HCT116 (cell line): ENCODE results near the gene SLC35F1. TPM values are rescaled to one million over a fixed set of nuclear protein-coding genes. Genes with fewer than 3 reads are reported as not detected.

Source experiments
- ATAC-seq: fragments of 200-7000 bp; cut with Tn5 transposase; 2 replicates; pipeline ENCODE4 v1.9.1; 2020; ENCODE audit warnings: mild to moderate bottlenecking, moderate library complexity
- BruUV-seq: library from RNA; stranded (reverse); fragments of 400-500 nt; replicated peaks from 2 replicates; lab custom pipeline; 2021; lab: Mats Ljungman, UMichigan
- CTCF ChIA-PET: fragments of 300-600 bp; sonication (Branson Sonifier 250); formaldehyde crosslinking; loops from one replicate; lab custom pipeline; 2021; ENCODE audit warnings: antibody characterized with exemption; lab: Charles Lee
- POLR2A ChIA-PET: fragments of 300-600, 350-600 bp; sonication (Branson Sonifier 250); formaldehyde crosslinking; loops from one replicate; lab custom pipeline; 2021; ENCODE audit warnings: antibody characterized with exemption; lab: Charles Lee
- RAD21 ChIA-PET, 2 experiments: fragments of 300-600 bp; sonication (Branson Sonifier 250); formaldehyde crosslinking; loops; one replicate each; lab custom pipeline; 2023; ENCODE audit warnings: low total read pairs in 2 of 2; ENCODE audit not compliant: uncharacterized antibody in 2 of 2, unreplicated experiment in 2 of 2, low non-redundant PET in 1 of 2; lab: Charles Lee
- DNase-seq: peaks from one replicate; pipeline ENCODE4 v3.0.0-alpha.2; 2010; ENCODE audit warnings: low read depth, low spot score
- H2AFZ ChIP-seq: fragments of 200-600 bp; shearing (Covaris generic), sonication (generic); 2 replicates; pipeline ENCODE4 v1.6.1; 2017; ENCODE audit warnings: low read depth, mixed run types, mixed read lengths, antibody characterized with exemption, low read length; ENCODE audit not compliant: poor library complexity, severe bottlenecking
- H3K27ac ChIP-seq: 2 replicates; pipeline ENCODE4 v1.5.1; 2012; ENCODE audit warnings: low read depth, low read length
- H3K27me3 ChIP-seq: fragments of 200-600 bp; sonication (generic); 2 replicates; pipeline ENCODE4 v1.6.1; 2016; ENCODE audit warnings: mixed run types, low read length, mixed read lengths; ENCODE audit not compliant: insufficient read depth
- H3K36me3 ChIP-seq, 2 experiments: fragments of 200-500 bp in 1 of 2; fragments of 200-600 bp in 1 of 2; sonication (Bioruptor generic) in 1 of 2; sonication (generic) in 1 of 2; 2 replicates each; pipeline versions ENCODE4 v1.5.1 to v1.6.1; 2014 to 2016; ENCODE audit warnings: low read length in 2 of 2, inconsistent platforms in 1 of 2, mixed read lengths in 1 of 2, mixed run types in 1 of 2; ENCODE audit not compliant: insufficient read depth in 2 of 2, control insufficient read depth in 1 of 2
- H3K4me1 ChIP-seq, 2 experiments: fragments of 200-600 bp in 1 of 2; sonication (generic) in 1 of 2; 2 replicates each; pipeline versions ENCODE4 v1.5.1 to v1.6.1; 2012 to 2017; ENCODE audit warnings: low read length in 2 of 2, inconsistent platforms in 1 of 2, mild to moderate bottlenecking in 1 of 2, mixed read lengths in 1 of 2, mixed run types in 1 of 2, moderate library complexity in 1 of 2; ENCODE audit not compliant: insufficient read depth in 2 of 2, control insufficient read depth in 1 of 2
- H3K4me2 ChIP-seq: fragments of 200-600 bp; sonication (generic); 2 replicates; pipeline ENCODE4 v1.6.1; 2017; ENCODE audit warnings: mixed run types, low read length, mixed read lengths
- H3K4me3 ChIP-seq, 2 experiments: fragments of 200-600 bp in 1 of 2; sonication (generic) in 1 of 2; replicated peaks in 1 of 2; 2 replicates each; pipeline ENCODE4 v1.5.1; 2011 to 2016; ENCODE audit warnings: low read length in 2 of 2, control low read depth in 1 of 2, low read depth in 1 of 2, mild to moderate bottlenecking in 1 of 2, mixed read lengths in 1 of 2, mixed run types in 1 of 2
- H3K79me2 ChIP-seq: fragments of 200-600 bp; sonication (generic); 2 replicates; pipeline ENCODE4 v1.6.1; 2017; ENCODE audit warnings: mild to moderate bottlenecking, mixed run types, low read length, moderate library complexity, mixed read lengths; ENCODE audit not compliant: insufficient read depth
- H3K9ac ChIP-seq: fragments of 200-600 bp; sonication (generic); 2 replicates; pipeline ENCODE4 v1.6.1; 2016; ENCODE audit warnings: low read length, mixed read lengths
- H3K9me2 ChIP-seq: fragments of 200-600 bp; sonication (generic), shearing (Covaris generic); 2 replicates; pipeline ENCODE4 v1.6.1; 2017; ENCODE audit warnings: mixed run types, mild to moderate bottlenecking, moderate library complexity; ENCODE audit not compliant: insufficient read depth
- H3K9me3 ChIP-seq, 2 experiments: fragments of 200-500 bp in 1 of 2; fragments of 200-600 bp in 1 of 2; sonication (Bioruptor generic) in 1 of 2; sonication (generic) in 1 of 2; 2 replicates each; pipeline ENCODE4 v1.6.1; 2014 to 2017; ENCODE audit warnings: low read length in 2 of 2, mixed read lengths in 2 of 2, inconsistent platforms in 1 of 2, low read depth in 1 of 2, mild to moderate bottlenecking in 1 of 2, mixed run types in 1 of 2, moderate library complexity in 1 of 2; ENCODE audit not compliant: control insufficient read depth in 1 of 2, insufficient read depth in 1 of 2
- H4K20me1 ChIP-seq: fragments of 200-600 bp; sonication (generic), shearing (Covaris generic); 2 replicates; pipeline ENCODE4 v1.6.1; 2017; ENCODE audit warnings: mixed run types, mild to moderate bottlenecking, moderate library complexity; ENCODE audit not compliant: insufficient read depth
- CBX3 ChIP-seq: IDR thresholded peaks from 2 replicates; pipeline ENCODE4 v1.6.1; 2012; ENCODE audit warnings: low read depth
- EGR1 ChIP-seq: IDR thresholded peaks from 2 replicates; pipeline ENCODE4 v1.6.1; 2012; ENCODE audit warnings: low read depth
- EZH2 ChIP-seq: fragments of 200-600 bp; sonication (generic); IDR thresholded peaks from 2 replicates; pipeline ENCODE4 v1.6.1; 2017; ENCODE audit warnings: antibody characterized with exemption, mixed run types
- FOSL1 ChIP-seq: IDR thresholded peaks from 2 replicates; pipeline ENCODE4 v1.6.1; 2012; ENCODE audit warnings: low read depth
- POLR2A ChIP-seq: IDR thresholded peaks from 2 replicates; pipeline ENCODE4 v1.7.0; 2011; ENCODE audit warnings: borderline replicate concordance; ENCODE audit not compliant: insufficient read depth, insufficient read length; ENCODE audit errors: extremely low read depth
- POLR2AphosphoS5 ChIP-seq: IDR thresholded peaks from 2 replicates; pipeline ENCODE4 v1.6.1; 2011; ENCODE audit warnings: mild to moderate bottlenecking, low read depth, low read length, moderate library complexity
- SIN3A ChIP-seq: IDR thresholded peaks from 2 replicates; pipeline ENCODE4 v1.6.1; 2012; ENCODE audit warnings: low read depth
- SP1 ChIP-seq: IDR thresholded peaks from 2 replicates; pipeline ENCODE4 v1.6.1; 2012; ENCODE audit warnings: low read depth
- ZNF274 ChIP-seq: fragments of 200-500 bp; sonication (Bioruptor generic); IDR thresholded peaks from 2 replicates; pipeline ENCODE4 v1.6.1; 2014; ENCODE audit warnings: mild to moderate bottlenecking, low read depth, low read length, inconsistent platforms
- intact Hi-C: fragments of 100-400 bp; cut with micrococcal nuclease; formaldehyde crosslinking; loops from 2 replicates; pipeline ENCODE4 v1.10.0; 2022
- total RNA-seq: library from RNA; stranded (reverse); gene quantifications from one replicate; pipeline ENCODE4 v1.2.1, GENCODE V29; 2021; ENCODE audit not compliant: unreplicated experiment
- TF ChIP-seq, protein P1 (sequence below): IDR thresholded peaks from 2 replicates; pipeline ENCODE4 v1.6.1; 2011; ENCODE audit warnings: mild to moderate bottlenecking, low read length, moderate library complexity; ENCODE audit not compliant: insufficient replicate concordance; ENCODE audit errors: extremely low read depth
- TF ChIP-seq, protein P2 (sequence below): IDR thresholded peaks from 2 replicates; pipeline ENCODE4 v1.6.1; 2012
- TF ChIP-seq, protein P3 (sequence below), 3 experiments: fragments of 200-600 bp in 1 of 3; sonication (generic) in 1 of 3; IDR thresholded peaks in 2 of 3; conservative IDR thresholded peaks in 1 of 3; 2 replicates each; pipeline ENCODE4 v1.5.1; 2012 to 2017; ENCODE audit warnings: low read depth in 2 of 3, low read length in 2 of 3, antibody characterized with exemption in 1 of 3, borderline replicate concordance in 1 of 3, control low read depth in 1 of 3, mild to moderate bottlenecking in 1 of 3, mixed read lengths in 1 of 3, mixed run types in 1 of 3, moderate library complexity in 1 of 3; ENCODE audit not compliant: insufficient read depth in 1 of 3
- TF ChIP-seq, protein P4 (sequence below): IDR thresholded peaks from 2 replicates; pipeline ENCODE4 v1.6.1; 2012

Gene SLC35F1
- total RNA-seq, 1 experiment from 2014 or later = 0.07 TPM

DNA sequence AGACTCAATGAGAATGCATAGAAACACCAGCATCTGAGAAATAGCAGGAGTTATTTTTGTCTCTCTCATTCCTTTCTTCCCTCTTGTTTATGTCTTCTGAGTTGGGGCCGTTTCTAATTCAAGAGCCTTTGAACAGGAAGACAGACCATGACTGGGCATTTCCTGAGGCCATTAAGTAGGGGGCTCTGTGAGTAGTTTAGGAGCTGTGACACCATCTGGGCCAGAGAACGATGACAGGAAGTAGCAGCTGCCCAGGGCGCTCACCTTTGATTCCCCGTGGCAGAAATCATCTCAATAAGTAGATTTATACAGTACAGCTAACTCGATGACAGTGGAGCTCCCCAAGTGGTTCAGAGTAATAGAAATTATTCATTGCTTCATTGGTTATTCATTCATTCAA is 342.6 kb downstream of the SLC35F1 start:
- Histone ChIP-seq H3K9ac (no peak overlapping the region), H3K4me1 (no peaks in the 10 kb centered on the region), H3K4me2 (no peak overlapping the region), H3K27me3 (peaks cover 6% of the 10 kb centered on the region; the same call in 1 of the 2 replicates), H3K9me2 (no peaks in the 10 kb centered on the region), H3K9me3 (no peaks in the 10 kb centered on the region), H3K4me3 (no peak overlapping the region), H3K27ac (no peak overlapping the region), H2AFZ (no peak overlapping the region), H3K36me3 (no peaks in the 10 kb centered on the region), H4K20me1 (no peaks in the 10 kb centered on the region), H3K79me2 (no peaks in the 10 kb centered on the region)
- TF ChIP-seq, protein P1, sequence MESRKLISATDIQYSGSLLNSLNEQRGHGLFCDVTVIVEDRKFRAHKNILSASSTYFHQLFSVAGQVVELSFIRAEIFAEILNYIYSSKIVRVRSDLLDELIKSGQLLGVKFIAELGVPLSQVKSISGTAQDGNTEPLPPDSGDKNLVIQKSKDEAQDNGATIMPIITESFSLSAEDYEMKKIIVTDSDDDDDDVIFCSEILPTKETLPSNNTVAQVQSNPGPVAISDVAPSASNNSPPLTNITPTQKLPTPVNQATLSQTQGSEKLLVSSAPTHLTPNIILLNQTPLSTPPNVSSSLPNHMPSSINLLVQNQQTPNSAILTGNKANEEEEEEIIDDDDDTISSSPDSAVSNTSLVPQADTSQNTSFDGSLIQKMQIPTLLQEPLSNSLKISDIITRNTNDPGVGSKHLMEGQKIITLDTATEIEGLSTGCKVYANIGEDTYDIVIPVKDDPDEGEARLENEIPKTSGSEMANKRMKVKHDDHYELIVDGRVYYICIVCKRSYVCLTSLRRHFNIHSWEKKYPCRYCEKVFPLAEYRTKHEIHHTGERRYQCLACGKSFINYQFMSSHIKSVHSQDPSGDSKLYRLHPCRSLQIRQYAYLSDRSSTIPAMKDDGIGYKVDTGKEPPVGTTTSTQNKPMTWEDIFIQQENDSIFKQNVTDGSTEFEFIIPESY = no peak
- TF ChIP-seq SIN3A (no peak), SP1 (no peak), POLR2AphosphoS5 (no peak), POLR2A (no peak), ZNF274 (no peak), CBX3 (no peak), FOSL1 (no peak), EZH2 (no peak), EGR1 (no peak)
- TF ChIP-seq, protein P2, sequence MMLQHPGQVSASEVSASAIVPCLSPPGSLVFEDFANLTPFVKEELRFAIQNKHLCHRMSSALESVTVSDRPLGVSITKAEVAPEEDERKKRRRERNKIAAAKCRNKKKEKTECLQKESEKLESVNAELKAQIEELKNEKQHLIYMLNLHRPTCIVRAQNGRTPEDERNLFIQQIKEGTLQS = no peak
- TF ChIP-seq, protein P3, sequence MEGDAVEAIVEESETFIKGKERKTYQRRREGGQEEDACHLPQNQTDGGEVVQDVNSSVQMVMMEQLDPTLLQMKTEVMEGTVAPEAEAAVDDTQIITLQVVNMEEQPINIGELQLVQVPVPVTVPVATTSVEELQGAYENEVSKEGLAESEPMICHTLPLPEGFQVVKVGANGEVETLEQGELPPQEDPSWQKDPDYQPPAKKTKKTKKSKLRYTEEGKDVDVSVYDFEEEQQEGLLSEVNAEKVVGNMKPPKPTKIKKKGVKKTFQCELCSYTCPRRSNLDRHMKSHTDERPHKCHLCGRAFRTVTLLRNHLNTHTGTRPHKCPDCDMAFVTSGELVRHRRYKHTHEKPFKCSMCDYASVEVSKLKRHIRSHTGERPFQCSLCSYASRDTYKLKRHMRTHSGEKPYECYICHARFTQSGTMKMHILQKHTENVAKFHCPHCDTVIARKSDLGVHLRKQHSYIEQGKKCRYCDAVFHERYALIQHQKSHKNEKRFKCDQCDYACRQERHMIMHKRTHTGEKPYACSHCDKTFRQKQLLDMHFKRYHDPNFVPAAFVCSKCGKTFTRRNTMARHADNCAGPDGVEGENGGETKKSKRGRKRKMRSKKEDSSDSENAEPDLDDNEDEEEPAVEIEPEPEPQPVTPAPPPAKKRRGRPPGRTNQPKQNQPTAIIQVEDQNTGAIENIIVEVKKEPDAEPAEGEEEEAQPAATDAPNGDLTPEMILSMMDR (IDR thresholded peaks at IDR 0.05 in 2 of 3, conservative IDR thresholded peaks at IDR 0.05 in 1 of 3; ENCODE audit: borderline replicate concordance in 1 of 3, insufficient read depth in 1 of 3, low read depth in 2 of 3, low read length in 2 of 3) = no peak
- TF ChIP-seq, protein P4, sequence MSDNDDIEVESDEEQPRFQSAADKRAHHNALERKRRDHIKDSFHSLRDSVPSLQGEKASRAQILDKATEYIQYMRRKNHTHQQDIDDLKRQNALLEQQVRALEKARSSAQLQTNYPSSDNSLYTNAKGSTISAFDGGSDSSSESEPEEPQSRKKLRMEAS = no peak
- intact Hi-C loops = no loop called here
- no TSS peak for BruUV-seq
- POLR2A ChIA-PET = no interaction called here
- DNase-seq (no peak), ATAC-seq (no peak)
- RAD21 ChIA-PET = no interaction called here
- CTCF ChIA-PET = no interaction called here
